ENCODE results near the gene NTM. TPM values are rescaled to one million over a fixed set of nuclear protein-coding genes. Genes with fewer than 3 reads are reported as not detected.

NTM gene
- total and polyA plus RNA-seq, 2 donors (not counting 3 experiments of a cell fraction or from before 2014, with no cell fraction given): 1.00 to 1.1 TPM

DNA sequence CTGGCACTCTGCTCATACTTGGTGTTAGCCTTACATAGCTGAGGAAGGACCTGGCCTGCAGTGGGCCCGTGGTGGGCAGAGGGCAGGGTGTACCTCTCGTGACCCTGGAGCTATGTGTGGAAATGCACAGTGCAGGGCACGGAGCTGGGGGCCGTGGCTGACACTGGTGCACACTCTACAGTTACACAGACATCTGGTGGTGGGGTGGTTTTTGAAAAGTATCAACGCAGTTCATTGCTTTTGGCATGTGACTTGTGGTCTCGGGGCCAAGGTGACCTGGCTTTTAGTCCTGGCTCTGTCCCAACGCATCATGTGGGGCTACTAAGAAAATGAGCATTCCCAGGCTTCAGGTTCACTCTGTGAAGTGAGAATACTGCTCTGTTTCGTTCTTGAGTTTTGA lies 553.6 kb downstream of the NTM start:
- no peaks in the 10 kb centered on the region for H3K9me3 ChIP-seq (replicated peaks; ENCODE audit: control insufficient read depth, insufficient read depth, low read length)
- no peak overlapping the region for H2AFZ ChIP-seq (ENCODE audit: low read depth, low read length)
- H3K4me2 ChIP-seq (ENCODE audit: insufficient read depth, low read length): no peak overlapping the region
- dilution Hi-C loops (cut with MboI; ENCODE audit: extremely low pct_ligation_motif_present, low sequenced_read_pairs) (loop anchor here (25.0 kb wide), 1 partner anchor 187 kb away; no protein-coding TSS in a partner anchor), intact Hi-C loops (cut with micrococcal nuclease) (no loop called here)
- no peaks in the 10 kb centered on the region for H3K27me3 ChIP-seq (ENCODE audit: control insufficient read depth in 2 of 2, insufficient read depth in 2 of 2, low read length in 2 of 2)
- no peaks in the 10 kb centered on the region for H3K4me1 ChIP-seq (ENCODE audit: control insufficient read depth, extremely low read depth, insufficient read depth, low read length)
- BruUV-seq (replicated peaks): no TSS peak
- TF ChIP-seq EZH2 (IDR thresholded peaks at IDR 0.05; ENCODE audit: borderline replicate concordance, low read depth, low read length, severe bottlenecking) (no peak), FOS (IDR thresholded peaks at IDR 0.05; ENCODE audit: borderline replicate concordance, insufficient read depth, low read length) (no peak), MYC (IDR thresholded peaks at IDR 0.05; ENCODE audit: low read depth, low read length) (no peak), GATA2 (IDR thresholded peaks at IDR 0.05; ENCODE audit: insufficient read depth, insufficient read length, low read depth, low read length) (no peak), POLR2A (IDR thresholded peaks at IDR 0.05; ENCODE audit: low read depth, low read length) (no peak), JUN (IDR thresholded peaks at IDR 0.05; ENCODE audit: borderline replicate concordance, insufficient read depth, insufficient read length, low read depth) (no peak), POLR2AphosphoS5 (IDR thresholded peaks at IDR 0.05; ENCODE audit: insufficient read depth, low read depth, low read length) (no peak)
- TF ChIP-seq, protein P1, sequence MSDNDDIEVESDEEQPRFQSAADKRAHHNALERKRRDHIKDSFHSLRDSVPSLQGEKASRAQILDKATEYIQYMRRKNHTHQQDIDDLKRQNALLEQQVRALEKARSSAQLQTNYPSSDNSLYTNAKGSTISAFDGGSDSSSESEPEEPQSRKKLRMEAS (IDR thresholded peaks at IDR 0.05; ENCODE audit: insufficient read depth, insufficient read length): no peak
- TF ChIP-seq, protein P2, sequence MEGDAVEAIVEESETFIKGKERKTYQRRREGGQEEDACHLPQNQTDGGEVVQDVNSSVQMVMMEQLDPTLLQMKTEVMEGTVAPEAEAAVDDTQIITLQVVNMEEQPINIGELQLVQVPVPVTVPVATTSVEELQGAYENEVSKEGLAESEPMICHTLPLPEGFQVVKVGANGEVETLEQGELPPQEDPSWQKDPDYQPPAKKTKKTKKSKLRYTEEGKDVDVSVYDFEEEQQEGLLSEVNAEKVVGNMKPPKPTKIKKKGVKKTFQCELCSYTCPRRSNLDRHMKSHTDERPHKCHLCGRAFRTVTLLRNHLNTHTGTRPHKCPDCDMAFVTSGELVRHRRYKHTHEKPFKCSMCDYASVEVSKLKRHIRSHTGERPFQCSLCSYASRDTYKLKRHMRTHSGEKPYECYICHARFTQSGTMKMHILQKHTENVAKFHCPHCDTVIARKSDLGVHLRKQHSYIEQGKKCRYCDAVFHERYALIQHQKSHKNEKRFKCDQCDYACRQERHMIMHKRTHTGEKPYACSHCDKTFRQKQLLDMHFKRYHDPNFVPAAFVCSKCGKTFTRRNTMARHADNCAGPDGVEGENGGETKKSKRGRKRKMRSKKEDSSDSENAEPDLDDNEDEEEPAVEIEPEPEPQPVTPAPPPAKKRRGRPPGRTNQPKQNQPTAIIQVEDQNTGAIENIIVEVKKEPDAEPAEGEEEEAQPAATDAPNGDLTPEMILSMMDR (IDR thresholded peaks at IDR 0.05; ENCODE audit: extremely low read depth in 1 of 2, insufficient read depth in 1 of 2, low read depth in 1 of 2, low read length in 2 of 2): no peak
- DNase-seq (ENCODE audit: low read depth, low spot score): no peak
- ChIA-PET POLR2A (no interaction called here), CTCF (interaction anchor here (1.2 to 4.5 kb wide), 2 partner anchors 203 to 236 kb away, joined by 3 to 26 read pairs; no protein-coding TSS in a partner anchor)
- FAIRE-seq: no peak
- no peaks in the 10 kb centered on the region for H3K79me2 ChIP-seq (ENCODE audit: control insufficient read depth, insufficient read depth, low read length)
- H3K36me3 ChIP-seq (ENCODE audit: control insufficient read depth in 2 of 2, extremely low read depth in 1 of 2, insufficient read depth in 2 of 2, low read length in 2 of 2): no peaks in the 10 kb centered on the region
- H4K20me1 ChIP-seq (replicated peaks; ENCODE audit: control insufficient read depth, extremely low read depth, insufficient read depth, low read length): no peaks in the 10 kb centered on the region
- H3K4me3 ChIP-seq (replicated peaks in 1 of 3; ENCODE audit: insufficient read depth in 1 of 3, low read depth in 1 of 3, low read length in 3 of 3): no peak overlapping the region
- H3K9me1 ChIP-seq (replicated peaks; ENCODE audit: control insufficient read depth, extremely low read depth, insufficient read depth, low read length): no peaks in the 10 kb centered on the region
- no peak overlapping the region for H3K9ac ChIP-seq (replicated peaks; ENCODE audit: extremely low read depth, insufficient read depth, low read length)
- H3K27ac ChIP-seq (ENCODE audit: insufficient read depth, low read depth, low read length): no peak overlapping the region

All from endothelial cell of umbilical vein (primary cell).